ENCODE measurements around the gene UNC13A.
"Not testable (repeated sequence)": the region's sequence is repeated elsewhere in the genome, so short reads cannot be mapped to it uniquely, and the experiment has no call there.

Gene UNC13A

GRCh38 chr19:17602872-17603510, 85.2 kb downstream of the UNC13A start:
- H3K4me3 ChIP-seq (ENCODE audit: low read length) = no peak overlapping the region
- TF ChIP-seq CTCF (conservative IDR thresholded peaks at IDR 0.05; ENCODE audit: low read depth, low read length) = no peak
- DNase-seq (ENCODE audit: low read depth) = no peak

GRCh38 chr19:17602217-17602616, 85.9 kb downstream of the UNC13A start:
- no peak for DNase-seq (ENCODE audit: low read depth)
- H3K4me3 ChIP-seq (ENCODE audit: low read length) = no peak overlapping the region
- no peak for TF ChIP-seq CTCF (conservative IDR thresholded peaks at IDR 0.05; ENCODE audit: low read depth, low read length)

GRCh38 chr19:17601683-17602082, 86.5 kb downstream of the UNC13A start:
- TF ChIP-seq CTCF (conservative IDR thresholded peaks at IDR 0.05; ENCODE audit: low read depth, low read length) = no peak
- no peak overlapping the region for H3K4me3 ChIP-seq (ENCODE audit: low read length)
- no peak for DNase-seq (ENCODE audit: low read depth)

GRCh38 chr19:17599780-17600179, 88.4 kb downstream of the UNC13A start:
- no peak overlapping the region for H3K4me3 ChIP-seq (ENCODE audit: low read length)
- TF ChIP-seq CTCF (conservative IDR thresholded peaks at IDR 0.05; ENCODE audit: low read depth, low read length) = no peak
- DNase-seq (ENCODE audit: low read depth) = no peak

GRCh38 chr19:17598953-17599352, 89.2 kb downstream of the UNC13A start:
- no peak for TF ChIP-seq CTCF (conservative IDR thresholded peaks at IDR 0.05; ENCODE audit: low read depth, low read length)
- no peak overlapping the region for H3K4me3 ChIP-seq (ENCODE audit: low read length)
- DNase-seq (ENCODE audit: low read depth) = no peak

- not testable (repeated sequence) for H3K4me3 ChIP-seq (ENCODE audit: low read length); DNase-seq (ENCODE audit: low read depth)
These were observed 90.1 kb downstream of the UNC13A start for GRCh38 chr19:17598063-17598462.

- not testable (repeated sequence) for H3K4me3 ChIP-seq (ENCODE audit: low read length); DNase-seq (ENCODE audit: low read depth)
These were observed 93.9 kb downstream of the UNC13A start for GRCh38 chr19:17594296-17594695.

- TF ChIP-seq CTCF (conservative IDR thresholded peaks at IDR 0.05; ENCODE audit: low read depth, low read length) = no peak
- no peak for DNase-seq (ENCODE audit: low read depth)
- no peak overlapping the region for H3K4me3 ChIP-seq (ENCODE audit: low read length)
These were observed 97.3 kb downstream of the UNC13A start for GRCh38 chr19:17590866-17591265.

- H3K4me3 ChIP-seq (ENCODE audit: low read length); DNase-seq (ENCODE audit: low read depth): not testable (repeated sequence)
These were observed 102.8 kb downstream of the UNC13A start for GRCh38 chr19:17585395-17585794.

Data from retinal pigment epithelial cell (primary cell).